GM23338 (cell line): Measurements from ENCODE around the gene UBLCP1.

Experiments used
- CTCF ChIP-seq, 2 experiments: fragments of 200-600 bp in 1 of 2; sonication (generic) in 1 of 2; conservative IDR thresholded peaks; 2 replicates each; pipeline versions ENCODE4 v1.5.1 to v1.6.1; 2016 to 2017; ENCODE audit warnings: antibody characterized with exemption in 2 of 2, low read depth in 2 of 2, mild to moderate bottlenecking in 2 of 2, moderate library complexity in 1 of 2
- EZH2 ChIP-seq: fragments of 200-600 bp; sonication (generic); IDR thresholded peaks from one replicate; pipeline ENCODE4 v1.8.0; 2017; ENCODE audit warnings: antibody characterized with exemption, mild to moderate bottlenecking, low read depth; ENCODE audit not compliant: unreplicated experiment
- EZH2phosphoT487 ChIP-seq: fragments of 200-600 bp; sonication (generic); IDR thresholded peaks from one replicate; pipeline ENCODE4 v1.8.1; 2018; ENCODE audit warnings: antibody characterized with exemption; ENCODE audit not compliant: unreplicated experiment
- NANOG ChIP-seq: IDR thresholded peaks from 2 replicates; pipeline ENCODE4 v1.6.1; 2016; ENCODE audit warnings: antibody characterized with exemption, borderline replicate concordance
- REST ChIP-seq: IDR thresholded peaks from one replicate; pipeline ENCODE4 v1.6.1; 2018; ENCODE audit warnings: antibody characterized with exemption; ENCODE audit not compliant: unreplicated experiment

- no peak for TF ChIP-seq REST
- TF ChIP-seq CTCF (conservative IDR thresholded peaks at IDR 0.05; ENCODE audit: low read depth in 2 of 2) = no peak
- TF ChIP-seq EZH2phosphoT487 = no peak
- TF ChIP-seq EZH2 = no peak
- no peak for TF ChIP-seq NANOG
Observed at GRCh38 chr5:159230657-159231056, 32.4 kb upstream of the UBLCP1 start.
